Peyer's patch (tissue), 4 donors: Measurements from ENCODE around the gene GATAD2B.

ENCODE experiments used
- CTCF ChIP-seq, 6 experiments: fragments of 450-650 bp in 4 of 6; fragments of 200-600 bp in 2 of 6; sonication (generic) in 1 of 6; IDR thresholded peaks; one replicate each; pipeline ENCODE4 v1.5.1; 2017 to 2019; ENCODE audit warnings: antibody characterized with exemption in 6 of 6, mild to moderate bottlenecking in 3 of 6, moderate library complexity in 1 of 6
- POLR2A ChIP-seq, 2 donors: fragments of 450-650 bp; IDR thresholded peaks; one replicate each; pipeline ENCODE4 v1.5.1; 2017; ENCODE audit warnings: antibody characterized with exemption in 2 of 2, mild to moderate bottlenecking in 2 of 2, moderate library complexity in 2 of 2

GRCh38 chr1:153800516-153800915 lies 122.3 kb downstream of the GATAD2B start:
- no peak for TF ChIP-seq CTCF (IDR thresholded peaks at IDR 0.05)
- no peak for TF ChIP-seq POLR2A (IDR thresholded peaks at IDR 0.05)
